NCI-H2107 (cell line): ENCODE data around the gene HELZ.

ENCODE experiments used
- DNase-seq: peaks from one replicate; lab custom pipeline; 2025; lab: John Stamatoyannopoulos, UW

The HELZ gene

DNA sequence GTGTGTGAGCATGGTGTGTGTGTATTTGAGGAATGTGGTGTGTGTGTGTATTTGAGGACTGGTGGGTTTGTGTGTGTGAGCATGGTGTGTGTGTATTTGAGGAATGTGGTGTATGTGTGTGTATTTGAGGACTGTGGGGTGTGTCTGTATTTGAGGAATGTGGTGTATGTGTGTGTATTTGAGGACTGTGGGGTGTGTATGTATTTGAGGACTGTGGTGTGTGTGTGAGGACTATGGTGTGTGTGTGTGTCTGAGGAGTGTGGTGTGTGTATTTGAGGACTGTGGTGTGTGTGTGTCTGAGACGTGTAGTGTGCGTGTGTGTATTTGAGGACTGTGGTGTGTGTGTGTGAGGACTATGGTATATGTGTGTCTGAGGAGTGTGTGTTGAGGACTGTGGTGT lies 218.7 kb downstream of the HELZ start:
- DNase-seq: no peak

DNA sequence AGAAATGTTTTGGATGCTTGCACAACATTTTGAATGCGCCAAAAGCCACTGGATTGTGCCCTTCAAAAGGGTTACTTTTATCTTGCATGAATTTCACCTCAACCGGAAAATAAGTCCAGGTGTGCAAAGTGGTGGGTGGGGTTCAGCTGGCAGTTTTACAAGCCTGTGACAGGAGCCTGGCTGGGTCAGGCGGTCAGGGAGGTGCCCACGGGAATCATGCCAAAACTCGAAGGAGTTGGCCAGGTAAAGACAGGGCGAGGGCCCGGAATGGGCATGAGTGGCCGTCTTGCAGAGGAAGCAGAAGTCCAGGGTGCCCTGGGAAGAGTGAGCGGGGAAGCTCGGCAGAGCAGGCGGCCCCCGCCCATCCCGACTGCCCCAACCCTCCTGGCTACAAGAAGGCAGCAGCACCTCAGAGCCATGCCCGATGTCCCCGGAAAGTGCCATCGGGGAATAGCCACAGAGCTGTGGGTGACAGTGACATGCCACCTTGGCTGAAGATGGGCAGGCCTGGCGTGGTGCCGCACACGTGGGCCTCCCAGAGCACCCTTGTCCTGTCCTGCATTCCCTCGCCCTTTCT lies 219.7 kb downstream of the HELZ start:
- DNase-seq: no peak

GRCh38 chr17:67024736-67025135 lies 220.3 kb downstream of the HELZ start:
- no peak for DNase-seq

DNA sequence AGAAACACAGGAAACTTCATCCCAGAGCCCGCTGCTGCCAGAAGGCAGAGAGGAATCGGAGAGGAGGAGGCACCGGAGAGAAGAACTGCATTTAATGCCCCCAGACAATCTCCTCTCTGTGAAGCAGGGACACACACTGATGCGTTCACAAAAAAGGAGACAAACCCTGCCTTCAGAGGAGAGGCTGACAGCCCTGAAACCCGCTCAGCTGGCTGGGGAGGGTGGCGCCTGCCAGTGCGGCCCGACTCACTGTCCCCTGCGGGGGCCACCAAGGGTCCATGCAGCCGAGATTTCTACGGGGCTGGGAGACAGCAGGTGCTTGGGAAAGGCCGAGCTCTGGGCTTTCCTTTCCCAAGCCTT lies 222.6 kb downstream of the HELZ start:
- DNase-seq: no peak

DNA sequence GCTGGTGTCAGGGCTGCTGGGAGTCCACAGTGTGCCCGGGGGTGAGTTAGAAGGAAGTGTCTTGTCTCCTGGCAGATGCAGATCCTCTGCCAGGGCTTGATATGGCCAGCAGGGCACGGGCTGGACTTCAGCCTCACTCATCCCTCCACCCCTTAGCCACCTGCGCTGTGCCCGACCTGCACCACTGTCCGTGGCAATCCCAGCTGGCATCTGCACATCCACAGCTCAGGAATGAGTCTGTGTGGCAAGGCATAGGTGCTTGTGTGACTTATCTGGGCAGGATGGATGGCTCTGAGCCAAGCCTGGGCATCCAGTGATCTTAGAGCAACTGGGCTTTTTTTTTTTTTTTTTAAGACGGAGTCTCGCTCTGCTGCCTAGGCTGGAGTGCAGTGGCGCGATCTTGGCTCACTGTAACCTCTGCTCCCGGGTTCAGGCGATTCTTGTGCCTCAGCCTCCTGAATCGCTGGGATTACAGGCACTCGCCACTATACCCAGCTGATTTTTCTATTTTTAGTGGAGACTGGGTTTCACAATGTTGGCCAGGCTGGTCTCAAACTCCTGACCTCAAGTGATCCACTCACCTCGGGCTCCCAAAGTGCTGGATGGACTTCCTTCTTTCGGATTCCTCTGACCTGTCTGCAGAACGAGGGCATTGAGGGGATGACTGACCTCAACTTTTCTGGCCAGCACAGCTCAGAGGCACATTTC lies 223.1 kb downstream of the HELZ start:
- no peak for DNase-seq

- no peak for DNase-seq
Observed at GRCh38 chr17:67021196-67021595, 223.8 kb downstream of the HELZ start.
